ENCODE measurements around the gene ADGRG3. TPM values are rescaled to one million over a fixed set of nuclear protein-coding genes. Genes with fewer than 3 reads are reported as not detected.

Gene ADGRG3
- polyA plus RNA-seq, 1 donor (not counting 4 experiments of a cell fraction or from before 2014, with no cell fraction given) = not detected

DNA sequence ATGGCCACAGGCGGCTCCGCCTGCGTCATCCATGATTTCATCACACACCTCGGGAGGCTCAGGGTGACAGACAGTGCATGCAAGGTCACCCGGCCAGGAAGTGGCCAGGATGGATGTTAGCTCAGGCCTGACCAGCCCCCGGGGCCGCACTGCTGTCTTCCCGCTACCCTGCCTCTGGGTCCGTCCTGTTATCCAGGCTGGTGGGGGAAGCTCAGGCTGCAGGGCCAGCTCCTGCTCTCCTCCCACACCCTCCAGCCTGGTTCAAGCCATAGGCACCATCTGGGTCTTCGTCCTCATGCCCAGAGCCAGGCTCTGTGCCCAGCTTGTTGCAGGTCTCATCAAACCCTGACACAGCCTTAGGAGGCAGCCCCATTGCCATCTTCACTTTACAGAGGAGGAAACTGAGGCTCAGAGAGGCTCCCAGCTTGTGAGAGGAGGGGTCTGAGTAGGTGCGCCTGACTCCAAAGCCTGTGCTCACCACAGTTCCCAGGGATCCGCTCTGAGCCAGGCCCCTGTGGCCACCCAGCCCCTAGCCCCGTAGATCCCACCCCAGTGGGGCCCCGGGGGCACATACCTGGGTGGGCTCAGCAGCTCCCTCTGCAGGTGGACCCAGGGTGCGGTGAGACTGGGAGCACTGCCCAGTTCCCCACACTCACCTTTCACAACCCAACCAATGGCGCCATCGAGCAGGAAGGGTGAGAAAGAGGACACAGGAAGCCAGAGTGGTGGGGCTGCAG is 412 bp upstream of the ADGRG3 start:
- Histone ChIP-seq H3K4me1 (ENCODE audit: control insufficient read depth, extremely low read depth, insufficient read depth, low read length) (no peaks in the 10 kb centered on the region), H3K36me3 (ENCODE audit: control insufficient read depth in 2 of 2, extremely low read depth in 1 of 2, insufficient read depth in 2 of 2, low read length in 2 of 2) (peaks cover 5 to 16% of the 10 kb centered on the region in 2 experiments), H3K9ac (ENCODE audit: control insufficient read depth, extremely low read depth, insufficient read depth, low read length) (no peak overlapping the region), H3K9me3 (ENCODE audit: control insufficient read depth, low read depth, low read length) (no peaks in the 10 kb centered on the region), H3K27me3 (ENCODE audit: control insufficient read depth, extremely low read depth, insufficient read depth, low read length) (peaks cover 3% of the 10 kb centered on the region), H2AFZ (ENCODE audit: control insufficient read depth, low read length) (no peak overlapping the region), H3K4me2 (ENCODE audit: control insufficient read depth, extremely low read depth, insufficient read depth, low read depth, low read length) (no peak overlapping the region), H3K79me2 (ENCODE audit: control insufficient read depth, insufficient read depth, low read length) (no peaks in the 10 kb centered on the region), H3K27ac (ENCODE audit: control insufficient read depth, insufficient read depth, low read length) (no peak overlapping the region), H3K9me1 (ENCODE audit: control insufficient read depth, extremely low read depth, insufficient read depth, low read length) (no peaks in the 10 kb centered on the region), H4K20me1 (ENCODE audit: control insufficient read depth, extremely low read depth, insufficient read depth, low read length) (no peaks in the 10 kb centered on the region), H3K4me3 (ENCODE audit: control insufficient read depth in 2 of 3, extremely low read depth in 1 of 3, insufficient read depth in 2 of 3, low read depth in 1 of 3, low read length in 3 of 3) (no peak overlapping the region)
- dilution Hi-C loops (cut with MboI; ENCODE audit: extremely low pct_ligation_motif_present, low sequenced_read_pairs) = no loop called here
- TF ChIP-seq, protein P1, sequence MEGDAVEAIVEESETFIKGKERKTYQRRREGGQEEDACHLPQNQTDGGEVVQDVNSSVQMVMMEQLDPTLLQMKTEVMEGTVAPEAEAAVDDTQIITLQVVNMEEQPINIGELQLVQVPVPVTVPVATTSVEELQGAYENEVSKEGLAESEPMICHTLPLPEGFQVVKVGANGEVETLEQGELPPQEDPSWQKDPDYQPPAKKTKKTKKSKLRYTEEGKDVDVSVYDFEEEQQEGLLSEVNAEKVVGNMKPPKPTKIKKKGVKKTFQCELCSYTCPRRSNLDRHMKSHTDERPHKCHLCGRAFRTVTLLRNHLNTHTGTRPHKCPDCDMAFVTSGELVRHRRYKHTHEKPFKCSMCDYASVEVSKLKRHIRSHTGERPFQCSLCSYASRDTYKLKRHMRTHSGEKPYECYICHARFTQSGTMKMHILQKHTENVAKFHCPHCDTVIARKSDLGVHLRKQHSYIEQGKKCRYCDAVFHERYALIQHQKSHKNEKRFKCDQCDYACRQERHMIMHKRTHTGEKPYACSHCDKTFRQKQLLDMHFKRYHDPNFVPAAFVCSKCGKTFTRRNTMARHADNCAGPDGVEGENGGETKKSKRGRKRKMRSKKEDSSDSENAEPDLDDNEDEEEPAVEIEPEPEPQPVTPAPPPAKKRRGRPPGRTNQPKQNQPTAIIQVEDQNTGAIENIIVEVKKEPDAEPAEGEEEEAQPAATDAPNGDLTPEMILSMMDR (optimal IDR thresholded peaks at IDR 0.05 in 1 of 3, IDR thresholded peaks at IDR 0.05 in 1 of 3, conservative IDR thresholded peaks at IDR 0.05 in 1 of 3; ENCODE audit: extremely low read depth in 1 of 3, insufficient read depth in 2 of 3, low read length in 3 of 3) = peak; percentile 20 to 59 (median 47)
- no peak for TF ChIP-seq EZH2 (IDR thresholded peaks at IDR 0.05; ENCODE audit: low read length)
- DNase-seq (ENCODE audit: low read depth, low spot score) (no peak), FAIRE-seq (no peak)

DNA sequence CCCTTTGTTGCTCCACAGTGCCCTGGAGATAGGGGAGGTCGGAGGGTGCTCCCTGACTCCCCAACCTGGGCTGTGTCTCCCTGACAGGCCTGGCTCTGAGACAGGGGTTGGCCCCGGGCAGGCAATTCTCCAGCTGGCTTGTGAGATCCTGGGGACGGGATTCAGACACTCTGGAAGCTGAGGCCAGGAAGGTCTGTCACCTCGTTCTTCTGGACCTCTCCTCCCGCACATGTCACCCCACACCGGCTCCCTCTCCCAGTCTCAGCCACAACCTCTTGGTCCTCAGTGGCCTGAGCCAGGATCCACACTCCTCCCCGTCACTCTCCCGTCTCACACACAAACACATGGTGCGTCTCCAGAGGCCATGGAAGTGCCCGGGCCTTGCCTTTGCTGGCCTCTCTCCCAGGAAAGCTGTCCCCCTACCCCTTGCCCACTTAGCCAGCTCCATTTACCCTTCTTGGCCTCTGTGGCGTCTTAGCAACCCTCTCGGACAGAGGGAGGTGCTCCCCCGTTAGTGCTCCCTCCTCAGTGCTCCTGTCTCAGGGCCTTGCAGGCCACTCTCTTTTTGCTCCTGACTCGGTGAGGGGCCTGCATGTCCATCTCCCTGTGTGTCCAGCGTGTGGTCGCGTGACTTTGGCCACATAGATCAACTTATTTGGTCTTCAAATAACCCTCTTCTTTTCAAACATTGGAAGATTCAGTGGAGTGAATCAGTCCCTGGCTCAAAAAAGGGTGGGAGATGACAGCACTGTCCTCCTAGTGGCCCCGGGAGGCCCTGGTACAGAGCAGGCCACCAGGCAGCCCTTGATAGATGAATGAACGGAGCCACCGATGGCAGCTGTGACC is 747 bp downstream of the ADGRG3 start:
- Histone ChIP-seq H3K4me1 (ENCODE audit: control insufficient read depth, extremely low read depth, insufficient read depth, low read length) (no peaks in the 10 kb centered on the region), H3K4me3 (ENCODE audit: control insufficient read depth in 2 of 3, extremely low read depth in 1 of 3, insufficient read depth in 2 of 3, low read depth in 1 of 3, low read length in 3 of 3) (no peak overlapping the region), H3K27ac (ENCODE audit: control insufficient read depth, insufficient read depth, low read length) (no peak overlapping the region), H3K79me2 (ENCODE audit: control insufficient read depth, insufficient read depth, low read length) (no peaks in the 10 kb centered on the region), H3K4me2 (ENCODE audit: control insufficient read depth, extremely low read depth, insufficient read depth, low read depth, low read length) (no peak overlapping the region), H3K9me3 (ENCODE audit: control insufficient read depth, low read depth, low read length) (no peaks in the 10 kb centered on the region), H3K9ac (ENCODE audit: control insufficient read depth, extremely low read depth, insufficient read depth, low read length) (no peak overlapping the region), H3K36me3 (ENCODE audit: control insufficient read depth in 2 of 2, extremely low read depth in 1 of 2, insufficient read depth in 2 of 2, low read length in 2 of 2) (peaks cover 0 to 10% of the 10 kb centered on the region in 2 experiments), H2AFZ (ENCODE audit: control insufficient read depth, low read length) (no peak overlapping the region), H3K9me1 (ENCODE audit: control insufficient read depth, extremely low read depth, insufficient read depth, low read length) (no peaks in the 10 kb centered on the region), H4K20me1 (ENCODE audit: control insufficient read depth, extremely low read depth, insufficient read depth, low read length) (no peaks in the 10 kb centered on the region), H3K27me3 (ENCODE audit: control insufficient read depth, extremely low read depth, insufficient read depth, low read length) (peaks cover 3% of the 10 kb centered on the region)
- dilution Hi-C loops (cut with MboI; ENCODE audit: extremely low pct_ligation_motif_present, low sequenced_read_pairs) = no loop called here
- DNase-seq (ENCODE audit: low read depth, low spot score) = no peak
- no peak for TF ChIP-seq EZH2 (IDR thresholded peaks at IDR 0.05; ENCODE audit: low read length)
- TF ChIP-seq, protein P1 (optimal IDR thresholded peaks at IDR 0.05 in 1 of 3, IDR thresholded peaks at IDR 0.05 in 1 of 3, conservative IDR thresholded peaks at IDR 0.05 in 1 of 3; ENCODE audit: extremely low read depth in 1 of 3, insufficient read depth in 2 of 3, low read length in 3 of 3) = no peak
- no peak for FAIRE-seq
